ENCODE results near the gene MEAF6.

Gene MEAF6

GRCh38 chr1:37448691-37449417, 65.7 kb downstream of the MEAF6 start:
- ATAC-seq, result peak; percentile 24
- H3K36me3 Mint-ChIP-seq, result peaks cover 4% of the 10 kb centered on the region
- H3K27ac Mint-ChIP-seq, result no peak overlapping the region
- H3K4me1 Mint-ChIP-seq, result peaks cover 18% of the 10 kb centered on the region
- no peaks in the 10 kb centered on the region for H3K9me3 Mint-ChIP-seq
- no peak overlapping the region for H3K4me3 Mint-ChIP-seq
- H3K27me3 Mint-ChIP-seq, result peaks cover 21% of the 10 kb centered on the region

DNA sequence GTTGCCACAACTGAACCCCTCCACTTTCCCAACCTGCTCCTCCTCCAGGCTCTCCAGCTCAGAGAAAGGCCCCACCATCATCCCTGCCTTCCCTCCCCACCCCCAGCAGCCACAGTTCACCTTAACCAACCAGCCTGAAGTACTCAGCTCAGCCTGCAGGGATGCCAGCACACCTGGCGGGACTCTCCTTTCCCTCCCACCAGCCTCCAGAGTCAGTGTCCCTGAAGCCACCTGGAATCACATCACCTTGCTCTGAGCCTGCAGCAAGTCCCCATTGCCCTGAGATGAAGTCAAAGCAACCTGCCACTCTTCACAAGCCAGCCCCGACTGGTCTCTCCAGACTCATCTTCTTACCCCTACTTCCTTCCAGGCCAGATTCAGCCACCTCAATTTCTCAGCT, 66.4 kb downstream of the MEAF6 start:
- H3K27ac Mint-ChIP-seq, result no peak overlapping the region
- H3K4me1 Mint-ChIP-seq, result peaks cover 18% of the 10 kb centered on the region
- H3K4me3 Mint-ChIP-seq, result no peak overlapping the region
- H3K27me3 Mint-ChIP-seq, result peaks cover 23% of the 10 kb centered on the region
- no peaks in the 10 kb centered on the region for H3K9me3 Mint-ChIP-seq
- no peak for ATAC-seq
- H3K36me3 Mint-ChIP-seq, result peaks cover 4% of the 10 kb centered on the region

DNA sequence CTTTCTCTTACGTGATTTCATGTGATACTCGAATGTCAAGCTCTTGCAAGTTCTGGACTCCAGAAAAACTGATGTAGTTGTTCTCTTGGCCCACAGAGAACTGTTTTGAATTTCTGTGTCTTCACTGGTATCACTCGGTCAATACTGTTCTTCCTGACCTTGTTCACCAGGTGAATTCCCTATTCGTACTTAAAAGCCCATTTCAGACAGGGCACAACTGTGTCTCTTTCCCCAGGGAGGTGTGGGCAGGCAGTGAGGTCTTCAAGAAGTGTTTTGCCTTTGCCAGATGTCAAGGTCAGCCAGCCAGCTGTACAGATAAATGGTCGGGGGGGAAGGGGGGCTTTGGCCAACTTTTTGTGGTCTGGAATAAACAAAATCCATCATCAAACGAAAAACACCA, 67.7 kb downstream of the MEAF6 start:
- Mint-ChIP-seq H3K9me3 (no peaks in the 10 kb centered on the region), H3K4me3 (no peak overlapping the region), H3K27me3 (peaks cover 36% of the 10 kb centered on the region), H3K4me1 (peaks cover 18% of the 10 kb centered on the region), H3K36me3 (peaks cover 4% of the 10 kb centered on the region), H3K27ac (peak overlapping the region; percentile 5)
- no peak for ATAC-seq

- peaks cover 4% of the 10 kb centered on the region for H3K36me3 Mint-ChIP-seq
- no peak overlapping the region for H3K27ac Mint-ChIP-seq
- H3K27me3 Mint-ChIP-seq, result peaks cover 28% of the 10 kb centered on the region
- no peak for ATAC-seq
- no peaks in the 10 kb centered on the region for H3K9me3 Mint-ChIP-seq
- no peak overlapping the region for H3K4me3 Mint-ChIP-seq
- H3K4me1 Mint-ChIP-seq, result peaks cover 7% of the 10 kb centered on the region
Measured at GRCh38 chr1:37442644-37443043, 71.9 kb downstream of the MEAF6 start.

All from stimulated activated memory B cell treated with anti-CD40 and anti-IgM and Interleukin-4, amounts not matched to agents 10 μg/mL and 1 μg/mL and 100 μg/mL, for 72 hours (primary cell).